Heart right ventricle (tissue), 16 donors: ENCODE results near the gene PLEKHA1. TPM values are rescaled to one million over a fixed set of nuclear protein-coding genes. Genes with fewer than 3 reads are reported as not detected.

Experiments used
- ATAC-seq, 8 donors: fragments of 200-7000 bp; cut with Tn5 transposase; one replicate each; pipeline ENCODE4 v1.9.1; 2020; ENCODE audit warnings: mild to moderate bottlenecking in 8 of 8, moderate library complexity in 8 of 8, moderate number of reproducible peaks in 1 of 8
- DNase-seq, 2 donors: peaks; one replicate each; pipeline ENCODE4 v3.0.0-alpha.2; 2020
- H3K27ac ChIP-seq, 10 donors: fragments of 200-600 bp; sonication (generic) in 2 of 10; one replicate each; pipeline versions ENCODE4 v1.5.0 to v1.8.0; 2020 to 2022; ENCODE audit warnings: mild to moderate bottlenecking in 3 of 10
- H3K27me3 ChIP-seq, 7 donors: fragments of 200-600 bp; one replicate each; pipeline ENCODE4 v1.8.0; 2021 to 2022; ENCODE audit warnings: mild to moderate bottlenecking in 2 of 7
- H3K36me3 ChIP-seq, 9 donors: fragments of 200-600 bp; sonication (generic) in 1 of 9; one replicate each; pipeline versions ENCODE4 v1.5.0 to v1.8.0; 2020 to 2022; ENCODE audit warnings: mild to moderate bottlenecking in 2 of 9
- H3K4me1 ChIP-seq, 9 donors: fragments of 200-600 bp; sonication (generic) in 1 of 9; one replicate each; pipeline versions ENCODE4 v1.5.0 to v1.8.0; 2020 to 2022; ENCODE audit warnings: mild to moderate bottlenecking in 4 of 9
- H3K4me3 ChIP-seq, 10 donors: fragments of 200-600 bp; sonication (generic) in 2 of 10; one replicate each; pipeline versions ENCODE4 v1.5.0 to v1.8.0; 2020 to 2022; ENCODE audit warnings: mild to moderate bottlenecking in 7 of 10, moderate library complexity in 2 of 10
- H3K9me3 ChIP-seq, 11 donors: fragments of 200-600 bp in 10 of 11; sonication (generic) in 2 of 11; one replicate each; pipeline versions ENCODE4 v1.5.0 to v1.8.0; 2013 to 2022; ENCODE audit warnings: mild to moderate bottlenecking in 2 of 11, control low read depth in 1 of 11, moderate library complexity in 1 of 11
- CTCF ChIP-seq, 9 donors: fragments of 200-600 bp; sonication (generic) in 2 of 9; IDR thresholded peaks; one replicate each; pipeline versions ENCODE4 v1.5.0 to v1.8.0; 2021 to 2022; ENCODE audit warnings: antibody characterized with exemption in 9 of 9, mild to moderate bottlenecking in 5 of 9, moderate library complexity in 1 of 9
- WGBS, 2 donors: extraction: QIAGEN DNeasy Blood & Tissue Kit; methylation state at CpG; one replicate each; pipeline ENCODE4 v1.1.7; 2013; ENCODE audit warnings: inconsistent platforms in 1 of 2; 5-methylcytosine and 5-hydroxymethylcytosine counted together
- intact Hi-C, 10 donors: fragments of 100-400 bp; cut with DNase I; formaldehyde crosslinking; loops; one replicate each; pipeline versions ENCODE4 v1.11.1 to v1.14.2; 2022
- polyA plus RNA-seq, 2 donors: library from polyadenylated mRNA; stranded (reverse); fragments of 200-250 nt; gene quantifications; one replicate each; pipeline ENCODE4 v1.2.3, GENCODE V29; 2013
- total RNA-seq, 10 donors: library from RNA; stranded (reverse); fragmentation: NEBNext Ultra II Directional in 3 of 10; extraction: Animal tissue kit (Norgen Biotek cat#: 25700) in 3 of 10; gene quantifications; one replicate each; pipeline versions ENCODE4 v1.2.1 to v1.2.4, GENCODE V29; 2021 to 2023
- donor health status: Arrhythmogenic right ventricular cardiomyopathy.
- donor health status: ischemic (EF 13 %, LVEDD 7.1; RV severe dilation, severe dysfunction).
- donor health status: healthy with polysubstance abuse.
- donor health status: DM: no; HTN: yes; CAD: no.
- donor health status: DM: no; HTN: no; CAD: no.
- donor health status: ischemic (EF 25% LVEDD 6.9; RV normal size, moderate dysfunction).
- donor health status: ischemic (EF 25% LVEDD 5.7; RV mildly dilated, moderate dysfunction).
- donor health status: healthy.
- donor health status: DM: yes; HTN: yes; CAD: no.
- donor health status: Ischemic cardiomyopathy.
- donor health status: ischemic (EF 35%, LVEDD 5.7; RV mildly dilated, moderate dysfunction).
- donor health status: nonischemic (EF 11% LVEDD 7.7; RV severe dilation, severe dysfunction).
- donor health status: DM: yes; HTN: yes; CAD: no.
- donor health status: PGD.
- donor health status: ischemic (EF 29% LVEDD 5.4; RV normal size, mild dysfunction).
- donor health status: nonischemic (EF 23%, LVEDD 6.1; RV moderate dilation, normal function).

PLEKHA1 gene
- total and polyA plus RNA-seq, 12 donors: 16.7 to 72.9 (median 49.4) TPM

GRCh38 chr10:122331100-122331499 lies 43.4 kb upstream of the PLEKHA1 start:
- Histone ChIP-seq H3K36me3 (no peaks in the 10 kb centered on the region), H3K27me3 (no peaks in the 10 kb centered on the region), H3K4me1 (no peaks in the 10 kb centered on the region), H3K9me3 (no peaks in the 10 kb centered on the region), H3K4me3 (no peak overlapping the region), H3K27ac (no peak overlapping the region)
- intact Hi-C loops: no loop called here
- ATAC-seq (no peak), DNase-seq (no peak)
- TF ChIP-seq CTCF (IDR thresholded peaks at IDR 0.05): no peak
- WGBS, 2 donors: 87 to 95% methylated on average over 7 of the region's 7 CpGs

GRCh38 chr10:122331615-122332446 lies 42.7 kb upstream of the PLEKHA1 start:
- TF ChIP-seq CTCF (IDR thresholded peaks at IDR 0.05): no peak
- no peak for ATAC-seq
- no peaks in the 10 kb centered on the region for H3K36me3 ChIP-seq
- H3K27ac ChIP-seq: no peak overlapping the region
- no peaks in the 10 kb centered on the region for H3K27me3 ChIP-seq
- intact Hi-C loops: no loop called here
- no peak for DNase-seq
- H3K4me1 ChIP-seq: no peaks in the 10 kb centered on the region
- no peak overlapping the region for H3K4me3 ChIP-seq
- 77 to 81% methylated on average over 16 of the region's 16 CpGs for WGBS, 2 donors
- H3K9me3 ChIP-seq: no peaks in the 10 kb centered on the region

GRCh38 chr10:122333037-122333436 lies 41.5 kb upstream of the PLEKHA1 start:
- no peak for TF ChIP-seq CTCF (IDR thresholded peaks at IDR 0.05)
- Histone ChIP-seq H3K4me1 (peaks cover 0 to 3% (median 0%) of the 10 kb centered on the region in 9 donors), H3K9me3 (no peaks in the 10 kb centered on the region), H3K4me3 (no peak overlapping the region), H3K36me3 (no peaks in the 10 kb centered on the region), H3K27ac (no peak overlapping the region), H3K27me3 (no peaks in the 10 kb centered on the region)
- 81 to 88% methylated on average over 4 of the region's 4 CpGs for WGBS, 2 donors
- DNase-seq: no peak
- intact Hi-C loops: no loop called here
- ATAC-seq: no peak

GRCh38 chr10:122336332-122336731 lies 38.2 kb upstream of the PLEKHA1 start:
- DNase-seq: no peak
- H3K9me3 ChIP-seq: no peaks in the 10 kb centered on the region
- no peaks in the 10 kb centered on the region for H3K27me3 ChIP-seq
- H3K4me1 ChIP-seq: peaks cover under 1 to 23% (median 11%) of the 10 kb centered on the region in 9 donors
- TF ChIP-seq CTCF (IDR thresholded peaks at IDR 0.05): no peak
- 88 to 95% methylated on average over 10 of the region's 10 CpGs for WGBS, 2 donors
- H3K36me3 ChIP-seq: no peaks in the 10 kb centered on the region
- H3K4me3 ChIP-seq: no peak overlapping the region
- no peak for ATAC-seq
- intact Hi-C loops: no loop called here
- no peak overlapping the region for H3K27ac ChIP-seq
